G401.6 (cell line): ENCODE data around the gene PROX1.
"Not testable (repeated sequence)": the region's sequence is repeated elsewhere in the genome, so short reads cannot be mapped to it uniquely, and the experiment has no call there.

ENCODE experiments used
- FAIRE-seq: peaks from 2 replicates; lab custom pipeline; 2012; peaks lifted over from hg19 to GRCh38; lab: Jason Lieb, UNC

PROX1 gene

GRCh38 chr1:214072426-214073157 lies 84.8 kb downstream of the PROX1 start:
- FAIRE-seq: no peak

- no peak for FAIRE-seq
Measured at GRCh38 chr1:214074477-214074876, 86.7 kb downstream of the PROX1 start.

GRCh38 chr1:214075305-214075998 lies 87.7 kb downstream of the PROX1 start:
- no peak for FAIRE-seq

- FAIRE-seq: no peak
Measured at GRCh38 chr1:214075999-214076707, 88.4 kb downstream of the PROX1 start.

GRCh38 chr1:214076708-214077065 lies 88.9 kb downstream of the PROX1 start:
- no peak for FAIRE-seq

- FAIRE-seq: no peak
Measured at GRCh38 chr1:214078950-214079349, 91.2 kb downstream of the PROX1 start.

- no peak for FAIRE-seq
Measured at GRCh38 chr1:214085325-214085724, 97.6 kb downstream of the PROX1 start.

GRCh38 chr1:214086945-214087344 lies 99.2 kb downstream of the PROX1 start:
- no peak for FAIRE-seq

- not testable (repeated sequence) for FAIRE-seq
Measured at GRCh38 chr1:214089003-214089402, 101.2 kb downstream of the PROX1 start.
